WTC11 (cell line): ENCODE measurements around the gene S100A8. TPM values are rescaled to one million over a fixed set of nuclear protein-coding genes. Genes with fewer than 3 reads are reported as not detected.

Experiments
- ATAC-seq: fragments of 200-7000 bp; cut with Tn5 transposase; 2 replicates; pipeline ENCODE4 v1.10.0; 2021; ENCODE audit warnings: mild to moderate bottlenecking, moderate library complexity
- CTCF ChIA-PET: fragments of 300-600 bp; sonication (Branson Sonifier 250); formaldehyde crosslinking; loops from one replicate; lab custom pipeline; 2021; ENCODE audit warnings: antibody characterized with exemption; lab: Charles Lee
- POLR2A ChIA-PET: fragments of 350-600 bp; sonication (Branson Sonifier 250); formaldehyde crosslinking; loops from one replicate; lab custom pipeline; 2021; ENCODE audit warnings: antibody characterized with exemption; lab: Charles Lee
- DNase-seq: peaks from one replicate; pipeline ENCODE4 v3.0.0; 2021; ENCODE audit warnings: low spot score
- H3K27ac Mint-ChIP-seq: 2 replicates; pipeline ENCODE4 v1.8.0; 2021; ENCODE audit warnings: mixed read lengths
- H3K27me3 Mint-ChIP-seq: 2 replicates; pipeline ENCODE4 v1.8.0; 2021; ENCODE audit warnings: low read depth, mild to moderate bottlenecking, moderate library complexity, mixed read lengths
- H3K36me3 Mint-ChIP-seq: 2 replicates; pipeline ENCODE4 v1.8.0; 2021; ENCODE audit warnings: mixed read lengths
- H3K4me1 Mint-ChIP-seq: 2 replicates; pipeline ENCODE4 v1.8.0; 2022; ENCODE audit warnings: mixed read lengths
- H3K4me3 Mint-ChIP-seq: 2 replicates; pipeline ENCODE4 v1.8.0; 2021; ENCODE audit warnings: mild to moderate bottlenecking, moderate library complexity, mixed read lengths
- H3K9me3 Mint-ChIP-seq: 2 replicates; pipeline ENCODE4 v1.8.0; 2021; ENCODE audit warnings: mixed read lengths
- CDX4 ChIP-seq: fragments of 250-450 bp; sonication (Bioruptor Pico); IDR thresholded peaks from 2 replicates; pipeline ENCODE4 v1.9.0; 2021; ENCODE audit warnings: moderate library complexity, mild to moderate bottlenecking, inconsistent platforms, borderline replicate concordance
- CREM ChIP-seq: sonication (generic); formaldehyde crosslinking; IDR thresholded peaks from 2 replicates; pipeline ENCODE4 v1.8.1; 2022; ENCODE audit warnings: mild to moderate bottlenecking, missing genetic modification reagents, moderate library complexity
- CTCF ChIP-seq: fragments of 200-600 bp; IDR thresholded peaks from 2 replicates; pipeline ENCODE4 v1.8.0; 2022; ENCODE audit warnings: antibody characterized with exemption
- E2F4 ChIP-seq: sonication (generic); formaldehyde crosslinking; IDR thresholded peaks from 2 replicates; pipeline ENCODE4 v1.8.1; 2022; ENCODE audit warnings: low read depth, mild to moderate bottlenecking, moderate library complexity, missing genetic modification reagents, borderline replicate concordance
- EMX1 ChIP-seq: fragments of 250-450 bp; sonication (Bioruptor Pico); IDR thresholded peaks from 2 replicates; pipeline ENCODE4 v1.8.0; 2021; ENCODE audit warnings: mild to moderate bottlenecking
- GABPB1 ChIP-seq: sonication (generic); formaldehyde crosslinking; IDR thresholded peaks from 2 replicates; pipeline ENCODE4 v1.8.1; 2023; ENCODE audit warnings: mild to moderate bottlenecking, missing genetic modification reagents
- IRF1 ChIP-seq: sonication (generic); formaldehyde crosslinking; IDR thresholded peaks from 2 replicates; pipeline ENCODE4 v1.8.0; 2023; ENCODE audit warnings: missing genetic modification reagents
- KAT7 ChIP-seq: sonication (generic); formaldehyde crosslinking; IDR thresholded peaks from 2 replicates; pipeline ENCODE4 v1.8.1; 2023; ENCODE audit warnings: missing genetic modification reagents, mild to moderate bottlenecking, borderline replicate concordance
- MAX ChIP-seq: sonication (generic); formaldehyde crosslinking; IDR thresholded peaks from 2 replicates; pipeline ENCODE4 v1.8.0; 2022; ENCODE audit warnings: mild to moderate bottlenecking, missing genetic modification reagents
- NFE2L1 ChIP-seq: sonication (generic); formaldehyde crosslinking; IDR thresholded peaks from 2 replicates; pipeline ENCODE4 v1.8.1; 2023; ENCODE audit warnings: missing genetic modification reagents
- OVOL2 ChIP-seq: fragments of 250-450 bp; sonication (Bioruptor Pico); IDR thresholded peaks from 2 replicates; pipeline ENCODE4 v1.9.0; 2021; ENCODE audit warnings: mild to moderate bottlenecking, borderline replicate concordance
- SOX15 ChIP-seq: fragments of 250-450 bp; sonication (Bioruptor Pico); IDR thresholded peaks from 2 replicates; pipeline ENCODE4 v1.9.0; 2021; ENCODE audit warnings: mild to moderate bottlenecking
- TEAD4 ChIP-seq: sonication (generic); formaldehyde crosslinking; IDR thresholded peaks from 2 replicates; pipeline ENCODE4 v1.8.0; 2022; ENCODE audit warnings: mild to moderate bottlenecking, missing genetic modification reagents
- USF2 ChIP-seq: sonication (generic); formaldehyde crosslinking; IDR thresholded peaks from 2 replicates; pipeline ENCODE4 v1.8.1; 2023; ENCODE audit warnings: mild to moderate bottlenecking, missing genetic modification reagents, moderate library complexity
- ZBTB43 ChIP-seq: sonication (generic); formaldehyde crosslinking; IDR thresholded peaks from 2 replicates; pipeline ENCODE4 v1.8.1; 2023; ENCODE audit warnings: mild to moderate bottlenecking, missing genetic modification reagents
- ZNF396 ChIP-seq: fragments of 250-450 bp; sonication (Bioruptor Pico); IDR thresholded peaks from 2 replicates; pipeline ENCODE4 v1.8.0; 2021; ENCODE audit warnings: mild to moderate bottlenecking, moderate library complexity, borderline replicate concordance
- ZNF425 ChIP-seq: fragments of 250-450 bp; sonication (Bioruptor Pico); conservative IDR thresholded peaks from 2 replicates; pipeline ENCODE4 v1.9.0; 2021; ENCODE audit warnings: mild to moderate bottlenecking
- ZSCAN18 ChIP-seq: fragments of 250-450 bp; sonication (Bioruptor Pico); IDR thresholded peaks from 2 replicates; pipeline ENCODE4 v2.1.2; 2022; ENCODE audit warnings: mild to moderate bottlenecking, moderate library complexity
- total RNA-seq: library from RNA; stranded (reverse); gene quantifications from 3 replicates; pipeline ENCODE4 v1.2.3, GENCODE V29; 2021

The S100A8 gene
- total RNA-seq, 1 experiment from 2014 or later = not detected

- ATAC-seq = no peak
- Mint-ChIP-seq H3K27ac (no peak overlapping the region), H3K27me3 (no peaks in the 10 kb centered on the region; the same call in none of the 2 replicates), H3K36me3 (no peaks in the 10 kb centered on the region), H3K4me1 (no peaks in the 10 kb centered on the region), H3K4me3 (no peak overlapping the region), H3K9me3 (no peaks in the 10 kb centered on the region)
- CTCF ChIA-PET = interaction anchor here (0.6 to 3.2 kb wide), 3 partner anchors 9 to 460 kb away, joined by 3 to 14 read pairs (median 4); partner anchors contain the start of gene S100A13
- POLR2A ChIA-PET = no interaction called here
- DNase-seq = no peak
- TF ChIP-seq USF2 (CRISPR knock-in tag) (no peak), CDX4 (CRISPR knock-in tag) (no peak), CTCF (no peak), EMX1 (no peak), ZBTB43 (CRISPR knock-in tag) (no peak), GABPB1 (CRISPR knock-in tag) (no peak), SOX15 (no peak), ZNF425 (CRISPR knock-in tag) (no peak), OVOL2 (CRISPR knock-in tag) (no peak), E2F4 (no peak), ZSCAN18 (CRISPR knock-in tag) (no peak), TEAD4 (CRISPR knock-in tag) (no peak), CREM (CRISPR knock-in tag) (no peak), MAX (CRISPR knock-in tag) (no peak), KAT7 (CRISPR knock-in tag) (no peak), IRF1 (CRISPR knock-in tag) (no peak), ZNF396 (CRISPR knock-in tag) (no peak), NFE2L1 (no peak)
These were observed 25.9 kb downstream of the S100A8 start for GRCh38 chr1:153364766-153365666.
